WERI-Rb-1 (cell line): ENCODE results near the gene PCDH9.

ENCODE experiments used
- DNase-seq: peaks from one replicate; pipeline ENCODE4 v3.0.0-alpha.2; 2020
- H3K27ac ChIP-seq: fragments of 250-450 bp; sonication (Bioruptor Pico); 2 replicates; pipeline ENCODE4 v1.5.1; 2020; ENCODE audit warnings: mild to moderate bottlenecking, moderate library complexity
- H3K27me3 ChIP-seq: fragments of 250-450 bp; sonication (Bioruptor Pico); 2 replicates; pipeline ENCODE4 v1.5.1; 2021; ENCODE audit warnings: mild to moderate bottlenecking, low read depth, moderate library complexity; ENCODE audit not compliant: insufficient read depth, severe bottlenecking
- H3K36me3 ChIP-seq: fragments of 250-450 bp; sonication (Bioruptor Pico); 2 replicates; pipeline ENCODE4 v1.5.1; 2020; ENCODE audit warnings: mild to moderate bottlenecking, moderate library complexity
- H3K4me3 ChIP-seq: 2 replicates; pipeline ENCODE4 v1.5.1; 2011; ENCODE audit warnings: low read depth, mild to moderate bottlenecking, control low read depth, low read length
- H3K9me3 ChIP-seq: fragments of 250-450 bp; sonication (Bioruptor Pico); 2 replicates; pipeline ENCODE4 v1.5.1; 2021; ENCODE audit warnings: mild to moderate bottlenecking, moderate library complexity; ENCODE audit not compliant: severe bottlenecking
- CTCF ChIP-seq: IDR thresholded peaks from 2 replicates; pipeline ENCODE4 v1.5.1; 2011; ENCODE audit warnings: low read depth, mild to moderate bottlenecking, control low read depth, inconsistent platforms, low read length

PCDH9 gene

GRCh38 chr13:66369666-66370065 lies 860.5 kb downstream of the PCDH9 start:
- Histone ChIP-seq H3K27me3 (no peaks in the 10 kb centered on the region), H3K9me3 (no peaks in the 10 kb centered on the region), H3K4me3 (no peak overlapping the region), H3K27ac (no peak overlapping the region), H3K36me3 (no peaks in the 10 kb centered on the region)
- no peak for TF ChIP-seq CTCF
- no peak for DNase-seq

GRCh38 chr13:66367356-66367755 lies 862.8 kb downstream of the PCDH9 start:
- Histone ChIP-seq H3K36me3 (no peaks in the 10 kb centered on the region), H3K27me3 (no peaks in the 10 kb centered on the region)
- no peak for DNase-seq

GRCh38 chr13:66365101-66365500 lies 865.0 kb downstream of the PCDH9 start:
- no peak overlapping the region for H3K27ac ChIP-seq
- H3K9me3 ChIP-seq, result no peaks in the 10 kb centered on the region
- no peak for DNase-seq
- no peak for TF ChIP-seq CTCF
- H3K27me3 ChIP-seq, result no peaks in the 10 kb centered on the region
- H3K4me3 ChIP-seq, result no peak overlapping the region
- no peaks in the 10 kb centered on the region for H3K36me3 ChIP-seq

More at GRCh38 chr13:66367356-66367755, 862.8 kb downstream of the PCDH9 start:
- no peak overlapping the region for H3K4me3 ChIP-seq
- TF ChIP-seq CTCF, result no peak
- no peaks in the 10 kb centered on the region for H3K9me3 ChIP-seq
- H3K27ac ChIP-seq, result no peak overlapping the region

- H3K36me3 ChIP-seq, result no peaks in the 10 kb centered on the region
- H3K27ac ChIP-seq, result no peak overlapping the region
- H3K27me3 ChIP-seq, result no peaks in the 10 kb centered on the region
- TF ChIP-seq CTCF, result no peak
- no peak overlapping the region for H3K4me3 ChIP-seq
- DNase-seq, result no peak
- no peaks in the 10 kb centered on the region for H3K9me3 ChIP-seq
Observed at GRCh38 chr13:66364346-66364745, 865.8 kb downstream of the PCDH9 start.

GRCh38 chr13:66362485-66362884 lies 867.7 kb downstream of the PCDH9 start:
- no peak for TF ChIP-seq CTCF
- H3K36me3 ChIP-seq, result no peaks in the 10 kb centered on the region
- H3K27me3 ChIP-seq, result no peaks in the 10 kb centered on the region
- no peaks in the 10 kb centered on the region for H3K9me3 ChIP-seq
- no peak overlapping the region for H3K27ac ChIP-seq
- DNase-seq, result no peak
- no peak overlapping the region for H3K4me3 ChIP-seq

GRCh38 chr13:66359910-66360552 lies 870.1 kb downstream of the PCDH9 start:
- DNase-seq, result no peak
- Histone ChIP-seq H3K27me3 (no peaks in the 10 kb centered on the region), H3K9me3 (no peaks in the 10 kb centered on the region), H3K36me3 (no peaks in the 10 kb centered on the region), H3K27ac (no peak overlapping the region), H3K4me3 (no peak overlapping the region)
- no peak for TF ChIP-seq CTCF
